Measurements from ENCODE around the gene AQP12A. TPM values are rescaled to one million over a fixed set of nuclear protein-coding genes. Genes with fewer than 3 reads are reported as not detected.

The AQP12A gene
- total RNA-seq, 1 donor from 2014 or later: not detected

GRCh38 chr2:240716130-240716798, 24.6 kb downstream of the AQP12A start:
- H3K9me3 Mint-ChIP-seq: no peaks in the 10 kb centered on the region
- no peaks in the 10 kb centered on the region for H3K4me1 Mint-ChIP-seq
- no peaks in the 10 kb centered on the region for H3K27me3 Mint-ChIP-seq (ENCODE audit: low read depth)
- H3K27ac Mint-ChIP-seq (ENCODE audit: unreplicated experiment): peak overlapping the region; percentile 89
- H3K4me3 Mint-ChIP-seq: no peak overlapping the region
- TF ChIP-seq, protein P1, sequence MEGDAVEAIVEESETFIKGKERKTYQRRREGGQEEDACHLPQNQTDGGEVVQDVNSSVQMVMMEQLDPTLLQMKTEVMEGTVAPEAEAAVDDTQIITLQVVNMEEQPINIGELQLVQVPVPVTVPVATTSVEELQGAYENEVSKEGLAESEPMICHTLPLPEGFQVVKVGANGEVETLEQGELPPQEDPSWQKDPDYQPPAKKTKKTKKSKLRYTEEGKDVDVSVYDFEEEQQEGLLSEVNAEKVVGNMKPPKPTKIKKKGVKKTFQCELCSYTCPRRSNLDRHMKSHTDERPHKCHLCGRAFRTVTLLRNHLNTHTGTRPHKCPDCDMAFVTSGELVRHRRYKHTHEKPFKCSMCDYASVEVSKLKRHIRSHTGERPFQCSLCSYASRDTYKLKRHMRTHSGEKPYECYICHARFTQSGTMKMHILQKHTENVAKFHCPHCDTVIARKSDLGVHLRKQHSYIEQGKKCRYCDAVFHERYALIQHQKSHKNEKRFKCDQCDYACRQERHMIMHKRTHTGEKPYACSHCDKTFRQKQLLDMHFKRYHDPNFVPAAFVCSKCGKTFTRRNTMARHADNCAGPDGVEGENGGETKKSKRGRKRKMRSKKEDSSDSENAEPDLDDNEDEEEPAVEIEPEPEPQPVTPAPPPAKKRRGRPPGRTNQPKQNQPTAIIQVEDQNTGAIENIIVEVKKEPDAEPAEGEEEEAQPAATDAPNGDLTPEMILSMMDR (conservative IDR thresholded peaks at IDR 0.05): no peak
- DNase-seq (ENCODE audit: low read depth, low spot score): no peak
- H3K36me3 Mint-ChIP-seq (ENCODE audit: low read depth): no peaks in the 10 kb centered on the region

- no peaks in the 10 kb centered on the region for H3K9me3 Mint-ChIP-seq
- DNase-seq (ENCODE audit: low read depth, low spot score): no peak
- no peaks in the 10 kb centered on the region for H3K36me3 Mint-ChIP-seq (ENCODE audit: low read depth)
- H3K27ac Mint-ChIP-seq (ENCODE audit: unreplicated experiment): no peak overlapping the region
- TF ChIP-seq, protein P1 (conservative IDR thresholded peaks at IDR 0.05): no peak
- no peaks in the 10 kb centered on the region for H3K4me1 Mint-ChIP-seq
- no peak overlapping the region for H3K4me3 Mint-ChIP-seq
- no peaks in the 10 kb centered on the region for H3K27me3 Mint-ChIP-seq (ENCODE audit: low read depth)
Measured at GRCh38 chr2:240717181-240717641, 25.5 kb downstream of the AQP12A start.

DNA sequence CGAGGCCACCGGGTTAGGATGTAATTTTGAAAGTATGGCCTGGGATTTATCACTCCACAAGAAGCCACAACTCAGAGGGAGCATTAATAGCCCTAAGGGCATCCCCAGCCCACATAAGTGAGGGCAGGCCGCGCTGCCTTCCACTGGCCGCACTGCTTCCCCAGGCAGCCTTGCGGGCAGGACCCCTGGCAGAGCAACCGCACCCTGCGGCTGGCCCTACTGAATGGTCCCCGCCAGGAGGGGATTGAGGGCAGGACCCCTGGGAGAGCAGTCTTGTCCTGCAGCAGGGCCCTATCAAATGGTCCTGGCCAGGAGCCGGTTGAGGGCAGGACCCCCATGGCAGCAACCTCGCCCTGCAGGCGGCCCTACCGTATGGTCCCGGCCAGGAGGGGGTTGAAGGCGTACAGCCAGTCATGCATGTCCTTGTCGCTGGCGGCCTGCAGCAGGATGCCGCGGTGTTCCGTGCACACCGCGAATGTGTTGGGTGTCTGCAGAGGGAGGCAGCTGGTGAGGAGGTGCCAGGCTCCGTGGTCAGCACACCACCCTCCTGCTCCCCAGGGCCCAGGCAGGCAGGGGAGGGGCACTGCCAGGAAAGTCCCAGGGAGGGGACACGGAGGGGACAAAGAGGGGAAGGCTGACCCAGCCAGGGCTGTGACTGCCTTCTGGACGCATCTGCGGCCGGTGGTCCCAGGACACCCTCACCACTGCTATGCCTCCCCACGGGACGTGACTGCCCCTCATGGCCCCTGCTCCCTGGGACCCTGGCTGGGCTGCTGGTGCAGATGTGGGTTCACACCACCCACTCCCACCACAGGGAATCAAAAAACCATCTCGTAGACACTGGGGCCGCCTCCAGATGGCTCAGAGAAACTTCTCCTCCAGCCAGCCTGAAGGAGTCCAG, 26.3 kb downstream of the AQP12A start:
- Mint-ChIP-seq H3K4me3 (no peak overlapping the region), H3K4me1 (no peaks in the 10 kb centered on the region), H3K27me3 (ENCODE audit: low read depth) (no peaks in the 10 kb centered on the region), H3K36me3 (ENCODE audit: low read depth) (no peaks in the 10 kb centered on the region), H3K9me3 (no peaks in the 10 kb centered on the region), H3K27ac (ENCODE audit: unreplicated experiment) (no peak overlapping the region)
- DNase-seq (ENCODE audit: low read depth, low spot score): no peak
- TF ChIP-seq, protein P1 (conservative IDR thresholded peaks at IDR 0.05): no peak

GRCh38 chr2:240718896-240719490, 27.3 kb downstream of the AQP12A start:
- H3K4me3 Mint-ChIP-seq: no peak overlapping the region
- H3K9me3 Mint-ChIP-seq: no peaks in the 10 kb centered on the region
- no peaks in the 10 kb centered on the region for H3K4me1 Mint-ChIP-seq
- H3K36me3 Mint-ChIP-seq (ENCODE audit: low read depth): no peaks in the 10 kb centered on the region
- no peak overlapping the region for H3K27ac Mint-ChIP-seq (ENCODE audit: unreplicated experiment)
- no peak for DNase-seq (ENCODE audit: low read depth, low spot score)
- TF ChIP-seq, protein P1 (conservative IDR thresholded peaks at IDR 0.05): no peak
- no peaks in the 10 kb centered on the region for H3K27me3 Mint-ChIP-seq (ENCODE audit: low read depth)

DNA sequence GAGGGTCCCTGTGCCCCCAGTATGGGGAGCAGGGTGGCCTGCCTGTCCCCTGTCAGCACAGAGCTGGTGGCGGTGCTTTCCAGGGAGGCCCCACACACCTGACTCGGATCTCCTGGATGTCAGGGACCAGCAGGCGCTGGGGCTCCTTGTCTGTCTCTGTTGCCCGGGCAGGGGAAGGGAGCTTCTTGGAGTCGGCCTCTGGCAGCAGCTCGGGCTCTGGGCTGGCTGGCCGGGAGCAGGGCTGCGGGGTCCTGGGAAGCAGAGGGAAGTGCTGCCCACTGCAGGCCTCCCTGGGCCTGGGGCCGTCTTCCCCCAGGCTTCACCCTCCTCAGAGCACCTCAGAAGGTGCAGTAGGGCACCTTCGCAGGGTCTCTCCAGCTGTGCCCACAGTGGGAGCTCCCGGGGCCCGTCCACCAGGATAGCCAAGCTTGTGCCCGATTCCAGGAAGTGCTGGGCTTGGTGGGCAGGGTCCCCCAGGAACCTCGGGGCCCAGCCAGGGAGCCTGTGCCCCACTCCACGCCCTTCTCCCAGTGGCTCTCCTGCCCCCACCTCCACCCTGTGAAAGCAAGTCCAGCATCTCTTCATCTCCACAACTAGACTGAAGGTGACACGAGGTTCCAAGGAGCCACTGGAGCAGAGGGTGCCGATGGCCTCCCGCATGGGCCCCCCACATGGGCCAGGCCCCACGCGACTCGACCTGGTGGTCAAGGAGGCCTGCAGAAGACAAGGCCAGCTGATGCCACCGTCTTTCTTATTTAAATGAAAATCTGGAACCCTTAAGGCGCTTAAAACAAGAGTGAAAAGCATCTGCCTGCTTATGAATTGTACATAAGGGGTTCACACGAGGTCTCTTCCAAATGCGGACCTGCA, 28.2 kb downstream of the AQP12A start:
- Mint-ChIP-seq H3K4me3 (no peak overlapping the region), H3K36me3 (ENCODE audit: low read depth) (no peaks in the 10 kb centered on the region), H3K9me3 (no peaks in the 10 kb centered on the region), H3K27ac (ENCODE audit: unreplicated experiment) (peak overlapping the region; percentile 9), H3K27me3 (ENCODE audit: low read depth) (no peaks in the 10 kb centered on the region), H3K4me1 (no peaks in the 10 kb centered on the region)
- TF ChIP-seq, protein P1 (conservative IDR thresholded peaks at IDR 0.05): no peak
- DNase-seq (ENCODE audit: low read depth, low spot score): no peak

All from neural crest cell (in vitro differentiated cells).